HepG2 (cell line): ENCODE results near the gene TOP2A. TPM values are rescaled to one million over a fixed set of nuclear protein-coding genes. Genes with fewer than 3 reads are reported as not detected.
A peak's percentile ranks its signal among the peaks of the same experiment; 100 is the strongest.

ENCODE experiments used
- DMAP1 ChIP-seq: IDR thresholded peaks from 2 replicates; pipeline ENCODE4 v1.6.1; 2016
- ELF1 ChIP-seq: sonication (generic); formaldehyde crosslinking; IDR thresholded peaks from 2 replicates; pipeline ENCODE4 v1.4.0; 2020; ENCODE audit warnings: missing genetic modification reagents
- MXD4 ChIP-seq: IDR thresholded peaks from 2 replicates; pipeline ENCODE4 v1.6.1; 2016; ENCODE audit warnings: mild to moderate bottlenecking, missing biosample characterization, missing genetic modification reagents
- NAIF1 ChIP-seq: sonication (generic); formaldehyde crosslinking; IDR thresholded peaks from 2 replicates; pipeline ENCODE4 v1.5.0; 2020; ENCODE audit warnings: mild to moderate bottlenecking, missing genetic modification reagents, borderline replicate concordance
- NR2F6 ChIP-seq, 2 experiments: IDR thresholded peaks; 2 replicates each; pipeline ENCODE4 v1.6.1; 2016; ENCODE audit warnings: antibody characterized with exemption in 1 of 2, mild to moderate bottlenecking in 1 of 2
- PHF5A ChIP-seq: IDR thresholded peaks from one replicate; pipeline ENCODE4 v1.6.1; 2018; ENCODE audit warnings: low read depth, missing genetic modification reagents; ENCODE audit not compliant: unreplicated experiment
- PITX1 ChIP-seq: sonication (generic); formaldehyde crosslinking; IDR thresholded peaks from 2 replicates; pipeline ENCODE4 v1.5.1; 2020; ENCODE audit warnings: mild to moderate bottlenecking, missing genetic modification reagents
- PLRG1 ChIP-seq: fragments of 450-650 bp; conservative IDR thresholded peaks from 2 replicates; pipeline ENCODE4 v1.6.1; 2016
- SUZ12 ChIP-seq: fragments of 150-350 bp; IDR thresholded peaks from 2 replicates; pipeline ENCODE4 v1.6.1; 2014; ENCODE audit warnings: low read depth, low read length
- ZNF143 ChIP-seq: sonication (generic); formaldehyde crosslinking; IDR thresholded peaks from 2 replicates; pipeline ENCODE4 v1.4.0; 2020; ENCODE audit warnings: missing genetic modification reagents
- ZNF263 ChIP-seq: sonication (generic); formaldehyde crosslinking; IDR thresholded peaks from 2 replicates; pipeline ENCODE4 v1.4.0; 2020; ENCODE audit warnings: missing genetic modification reagents
- ZNF274 ChIP-seq: sonication (generic); formaldehyde crosslinking; IDR thresholded peaks from 2 replicates; pipeline ENCODE4 v1.5.1; 2020; ENCODE audit warnings: mild to moderate bottlenecking, missing genetic modification reagents
- ZNF275 ChIP-seq: sonication (generic); formaldehyde crosslinking; IDR thresholded peaks from 2 replicates; pipeline ENCODE4 v1.8.0; 2022; ENCODE audit warnings: missing genetic modification reagents, mild to moderate bottlenecking, inconsistent platforms, borderline replicate concordance
- ZNF382 ChIP-seq: sonication (generic); formaldehyde crosslinking; IDR thresholded peaks from 2 replicates; pipeline ENCODE4 v1.5.0; 2020; ENCODE audit warnings: missing genetic modification reagents, mild to moderate bottlenecking, borderline replicate concordance
- ZNF501 ChIP-seq: sonication (generic); formaldehyde crosslinking; IDR thresholded peaks from 2 replicates; pipeline ENCODE4 v1.5.1; 2020; ENCODE audit warnings: mild to moderate bottlenecking, moderate library complexity, missing genetic modification reagents
- ZNF574 ChIP-seq: sonication (generic); formaldehyde crosslinking; IDR thresholded peaks from 2 replicates; pipeline ENCODE4 v1.4.0; 2020; ENCODE audit warnings: missing genetic modification reagents
- ZNF788 ChIP-seq: sonication (generic); formaldehyde crosslinking; IDR thresholded peaks from 2 replicates; pipeline ENCODE4 v1.5.0; 2020; ENCODE audit warnings: mild to moderate bottlenecking, missing genetic modification reagents, borderline replicate concordance
- polyA plus RNA-seq, 8 experiments: library from polyadenylated mRNA; depleted of rRNA in 3 of 8; stranded (reverse) in 7 of 8; unstranded in 1 of 8; fragments of >200 nt; fragmentation: Illumina TruSeq in 4 of 8; extraction: Trizol in 4 of 8; gene quantifications; 2 replicates each; pipeline versions ENCODE4 v1.2.1 to v1.2.3, GENCODE V29; 2011 to 2016; ENCODE audit warnings: low read depth in 4 of 8, missing spikeins in 1 of 8, mixed read lengths in 1 of 8; ENCODE audit not compliant: insufficient read depth in 1 of 8
- total RNA-seq, 5 experiments: library from RNA; depleted of rRNA; stranded (reverse); fragments of >200 nt; fragmentation: Illumina TruSeq; extraction: Trizol; gene quantifications; 2 replicates each; pipeline ENCODE4 v1.2.3, GENCODE V29; 2016; ENCODE audit warnings: low read depth in 1 of 5
- TF ChIP-seq, protein P1 (sequence below): IDR thresholded peaks from 2 replicates; pipeline ENCODE4 v1.6.1; 2012; ENCODE audit warnings: low read length, improper control_type of control experiment
- TF ChIP-seq, protein P2 (sequence below): sonication (generic); formaldehyde crosslinking; IDR thresholded peaks from 2 replicates; pipeline ENCODE4 v1.4.0; 2020; ENCODE audit warnings: missing genetic modification reagents

TOP2A gene
- total and polyA plus RNA-seq, 2 of the 13 experiments (the other 11 are each of a cell fraction or from before 2014, with no cell fraction given) = 108 to 327 TPM

GRCh38 chr17:40352779-40353394 lies 64.8 kb downstream of the TOP2A start (continued):
- TF ChIP-seq, protein P1, sequence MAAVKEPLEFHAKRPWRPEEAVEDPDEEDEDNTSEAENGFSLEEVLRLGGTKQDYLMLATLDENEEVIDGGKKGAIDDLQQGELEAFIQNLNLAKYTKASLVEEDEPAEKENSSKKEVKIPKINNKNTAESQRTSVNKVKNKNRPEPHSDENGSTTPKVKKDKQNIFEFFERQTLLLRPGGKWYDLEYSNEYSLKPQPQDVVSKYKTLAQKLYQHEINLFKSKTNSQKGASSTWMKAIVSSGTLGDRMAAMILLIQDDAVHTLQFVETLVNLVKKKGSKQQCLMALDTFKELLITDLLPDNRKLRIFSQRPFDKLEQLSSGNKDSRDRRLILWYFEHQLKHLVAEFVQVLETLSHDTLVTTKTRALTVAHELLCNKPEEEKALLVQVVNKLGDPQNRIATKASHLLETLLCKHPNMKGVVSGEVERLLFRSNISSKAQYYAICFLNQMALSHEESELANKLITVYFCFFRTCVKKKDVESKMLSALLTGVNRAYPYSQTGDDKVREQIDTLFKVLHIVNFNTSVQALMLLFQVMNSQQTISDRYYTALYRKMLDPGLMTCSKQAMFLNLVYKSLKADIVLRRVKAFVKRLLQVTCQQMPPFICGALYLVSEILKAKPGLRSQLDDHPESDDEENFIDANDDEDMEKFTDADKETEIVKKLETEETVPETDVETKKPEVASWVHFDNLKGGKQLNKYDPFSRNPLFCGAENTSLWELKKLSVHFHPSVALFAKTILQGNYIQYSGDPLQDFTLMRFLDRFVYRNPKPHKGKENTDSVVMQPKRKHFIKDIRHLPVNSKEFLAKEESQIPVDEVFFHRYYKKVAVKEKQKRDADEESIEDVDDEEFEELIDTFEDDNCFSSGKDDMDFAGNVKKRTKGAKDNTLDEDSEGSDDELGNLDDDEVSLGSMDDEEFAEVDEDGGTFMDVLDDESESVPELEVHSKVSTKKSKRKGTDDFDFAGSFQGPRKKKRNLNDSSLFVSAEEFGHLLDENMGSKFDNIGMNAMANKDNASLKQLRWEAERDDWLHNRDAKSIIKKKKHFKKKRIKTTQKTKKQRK = no peak
- no peak for TF ChIP-seq ZNF143 (CRISPR knock-in tag)
- peak; percentile 83 for TF ChIP-seq ZNF574 (CRISPR knock-in tag)
- TF ChIP-seq PITX1 (CRISPR knock-in tag) = peak; percentile 82; the same call in 1 of the 2 replicates
- no peak for TF ChIP-seq NAIF1 (CRISPR knock-in tag)
- TF ChIP-seq ZNF274 = no peak; the same call in none of the 2 replicates
- TF ChIP-seq ZNF382 (CRISPR knock-in tag) = no peak
- peak; percentile 63; the same call in 1 of the 2 replicates for TF ChIP-seq DMAP1 (CRISPR knock-in tag)
- peak; percentile 93 for TF ChIP-seq ZNF263 (CRISPR knock-in tag)
- TF ChIP-seq ZNF501 = peak; percentile 52; the same call in 1 of the 2 replicates
- TF ChIP-seq, protein P2, sequence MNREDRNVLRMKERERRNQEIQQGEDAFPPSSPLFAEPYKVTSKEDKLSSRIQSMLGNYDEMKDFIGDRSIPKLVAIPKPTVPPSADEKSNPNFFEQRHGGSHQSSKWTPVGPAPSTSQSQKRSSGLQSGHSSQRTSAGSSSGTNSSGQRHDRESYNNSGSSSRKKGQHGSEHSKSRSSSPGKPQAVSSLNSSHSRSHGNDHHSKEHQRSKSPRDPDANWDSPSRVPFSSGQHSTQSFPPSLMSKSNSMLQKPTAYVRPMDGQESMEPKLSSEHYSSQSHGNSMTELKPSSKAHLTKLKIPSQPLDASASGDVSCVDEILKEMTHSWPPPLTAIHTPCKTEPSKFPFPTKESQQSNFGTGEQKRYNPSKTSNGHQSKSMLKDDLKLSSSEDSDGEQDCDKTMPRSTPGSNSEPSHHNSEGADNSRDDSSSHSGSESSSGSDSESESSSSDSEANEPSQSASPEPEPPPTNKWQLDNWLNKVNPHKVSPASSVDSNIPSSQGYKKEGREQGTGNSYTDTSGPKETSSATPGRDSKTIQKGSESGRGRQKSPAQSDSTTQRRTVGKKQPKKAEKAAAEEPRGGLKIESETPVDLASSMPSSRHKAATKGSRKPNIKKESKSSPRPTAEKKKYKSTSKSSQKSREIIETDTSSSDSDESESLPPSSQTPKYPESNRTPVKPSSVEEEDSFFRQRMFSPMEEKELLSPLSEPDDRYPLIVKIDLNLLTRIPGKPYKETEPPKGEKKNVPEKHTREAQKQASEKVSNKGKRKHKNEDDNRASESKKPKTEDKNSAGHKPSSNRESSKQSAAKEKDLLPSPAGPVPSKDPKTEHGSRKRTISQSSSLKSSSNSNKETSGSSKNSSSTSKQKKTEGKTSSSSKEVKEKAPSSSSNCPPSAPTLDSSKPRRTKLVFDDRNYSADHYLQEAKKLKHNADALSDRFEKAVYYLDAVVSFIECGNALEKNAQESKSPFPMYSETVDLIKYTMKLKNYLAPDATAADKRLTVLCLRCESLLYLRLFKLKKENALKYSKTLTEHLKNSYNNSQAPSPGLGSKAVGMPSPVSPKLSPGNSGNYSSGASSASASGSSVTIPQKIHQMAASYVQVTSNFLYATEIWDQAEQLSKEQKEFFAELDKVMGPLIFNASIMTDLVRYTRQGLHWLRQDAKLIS (CRISPR knock-in tag) = no peak
- TF ChIP-seq ELF1 (CRISPR knock-in tag) = peak; percentile 77
- peak; percentile 39; the same call in 1 of the 2 replicates for TF ChIP-seq MXD4 (CRISPR knock-in tag)
- TF ChIP-seq SUZ12 = no peak
- TF ChIP-seq PLRG1 = no peak
- peak; percentile 84; the same call in 1 of the 2 replicates for TF ChIP-seq ZNF788 (CRISPR knock-in tag)
- TF ChIP-seq PHF5A = peak; percentile 82
- peak; percentile 75 for TF ChIP-seq NR2F6 (IDR thresholded peaks at IDR 0.05)
- TF ChIP-seq NR2F6 (CRISPR knock-in tag; IDR thresholded peaks at IDR 0.05) = peak; percentile 90
- TF ChIP-seq ZNF275 (CRISPR knock-in tag) = no peak
